Left hindlimb (tissue), 1 donor: ENCODE measurements around the gene ARHGEF26.

Experiments
- DNase-seq: peaks from one replicate; pipeline ENCODE4 v3.0.0-alpha.2; 2018

Gene ARHGEF26

DNA sequence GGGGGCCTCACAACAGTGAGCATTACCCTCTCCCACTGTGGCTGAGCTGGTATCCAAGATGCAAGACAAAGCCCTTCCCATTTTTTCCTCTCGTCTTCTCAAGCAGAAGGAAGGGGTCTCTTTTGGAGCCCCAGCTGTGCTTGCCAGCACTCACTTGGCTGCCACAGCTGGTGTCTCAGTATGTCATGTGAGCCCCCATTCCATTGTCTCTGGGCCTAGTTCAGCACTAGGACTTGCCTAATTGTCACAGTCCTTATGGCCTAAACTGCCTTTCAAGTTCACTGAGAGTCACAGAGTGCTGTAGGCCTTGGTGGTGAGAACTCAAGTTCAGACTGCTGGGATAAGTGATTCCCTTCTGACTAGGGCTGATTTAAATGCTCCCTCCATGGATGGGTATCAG lies 89.8 kb downstream of the ARHGEF26 start:
- DNase-seq, result no peak

DNA sequence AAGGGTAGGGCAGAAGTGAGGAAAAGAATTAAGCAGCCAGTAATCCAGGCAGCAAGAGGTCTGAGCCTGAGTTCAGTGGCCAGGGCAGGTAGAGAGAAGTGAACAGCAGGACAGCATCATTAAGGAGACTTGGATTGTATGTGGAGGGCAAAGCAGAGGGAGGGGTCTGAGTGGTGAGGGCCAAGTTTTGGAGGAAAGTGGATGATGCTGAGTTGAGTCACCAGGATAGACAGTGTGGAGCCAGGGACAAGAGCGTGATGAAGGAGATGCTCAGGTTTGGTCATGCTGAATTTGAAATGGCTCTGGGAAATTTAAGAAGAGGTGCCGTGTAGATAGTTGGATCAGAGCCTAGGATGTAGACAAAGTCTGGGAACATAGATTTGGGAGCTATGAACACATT lies 93.1 kb downstream of the ARHGEF26 start:
- DNase-seq, result no peak

DNA sequence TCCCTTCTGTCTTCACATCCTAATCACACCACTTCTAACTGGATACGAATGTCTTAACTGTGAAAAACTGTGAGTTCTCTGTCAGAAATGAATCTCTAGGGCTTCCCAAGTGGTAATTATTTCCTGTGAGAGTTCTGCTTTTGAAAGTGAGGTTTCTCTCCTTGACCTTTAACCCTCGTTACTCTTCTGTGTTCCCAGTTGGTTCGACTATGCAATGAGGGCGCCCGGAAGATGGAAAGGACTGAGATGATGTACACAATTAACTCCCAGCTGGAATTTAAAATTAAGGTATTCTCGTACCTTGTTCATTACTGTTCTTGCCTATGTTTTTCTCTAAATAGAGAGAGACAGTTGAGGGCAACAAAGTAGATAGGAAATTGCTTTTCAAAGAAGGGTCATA lies 96.5 kb downstream of the ARHGEF26 start:
- DNase-seq, result no peak

DNA sequence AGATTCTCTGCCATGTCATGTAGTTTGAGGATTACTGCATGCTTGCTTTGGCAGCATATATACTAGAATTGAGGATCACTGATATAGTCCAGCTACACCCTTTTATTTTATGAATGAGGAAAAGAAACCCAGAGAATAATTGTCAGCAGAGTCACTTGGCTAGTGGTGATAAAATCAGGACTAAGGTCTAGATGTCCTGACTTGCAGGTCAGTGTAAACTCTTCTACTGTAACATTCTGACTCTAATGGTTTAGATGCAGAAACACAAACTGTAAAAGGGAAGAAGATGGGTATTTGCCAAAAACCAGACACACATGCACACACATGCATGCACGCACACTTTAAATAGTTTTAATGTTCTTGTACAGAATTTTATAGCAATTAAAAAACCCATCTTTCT lies 97.5 kb downstream of the ARHGEF26 start:
- no peak for DNase-seq

DNA sequence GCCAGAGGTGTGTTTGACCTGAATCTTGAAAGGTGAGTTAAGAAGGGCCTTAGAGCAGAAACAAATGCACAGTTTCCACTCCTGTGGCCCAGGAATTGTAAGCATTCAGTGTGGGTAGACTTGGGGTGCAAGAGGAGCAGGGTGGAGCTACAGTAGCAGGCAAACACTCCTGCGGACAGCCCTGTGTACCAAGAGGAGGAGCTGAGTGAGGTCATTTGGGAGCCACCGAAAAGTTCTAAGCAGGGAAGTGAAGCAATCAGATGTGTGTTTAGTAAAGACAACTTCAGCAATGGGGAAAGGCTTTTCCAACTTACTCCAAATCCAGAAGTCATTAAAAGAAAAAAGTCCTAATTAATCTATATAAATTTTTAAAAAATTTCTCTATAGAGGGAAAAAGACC lies 99.3 kb downstream of the ARHGEF26 start:
- DNase-seq, result no peak

DNA sequence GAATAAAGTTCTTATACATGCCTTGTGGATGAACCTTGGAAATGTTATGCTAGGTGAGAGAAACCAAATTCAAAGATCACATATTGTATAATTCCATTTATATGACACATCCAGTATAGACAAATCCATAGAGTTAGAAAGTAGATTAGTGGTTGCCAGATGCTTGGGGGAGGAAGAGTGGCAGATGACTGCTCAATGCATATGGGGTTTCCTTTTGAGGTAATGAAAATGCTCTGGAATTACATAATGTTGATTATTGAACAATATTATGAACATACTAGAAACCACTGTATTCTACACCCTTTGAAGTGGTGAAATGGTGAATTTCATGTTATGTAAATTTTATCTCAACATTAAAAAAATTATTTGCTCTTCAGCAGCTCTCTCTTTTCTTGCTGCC lies 102.3 kb downstream of the ARHGEF26 start:
- no peak for DNase-seq

DNA sequence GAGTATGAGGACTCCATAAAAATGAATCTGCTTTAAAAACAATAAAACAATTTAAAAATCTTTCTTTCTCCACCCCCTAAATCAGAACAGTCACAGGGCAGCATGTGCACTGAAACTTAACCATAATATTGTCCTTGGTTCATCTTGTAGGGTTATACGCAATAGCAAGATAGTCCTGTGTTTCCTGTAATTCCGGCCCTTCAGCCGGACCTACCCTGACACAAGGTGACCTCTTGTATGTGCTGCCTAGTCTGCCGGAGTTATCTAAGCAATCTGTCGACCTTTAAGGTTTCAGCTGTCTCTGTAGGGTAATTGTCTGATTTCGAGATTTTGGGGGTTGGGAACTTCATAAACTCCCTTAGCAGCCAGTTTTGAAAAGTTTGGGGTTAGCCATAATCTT lies 103.2 kb downstream of the ARHGEF26 start:
- no peak for DNase-seq

DNA sequence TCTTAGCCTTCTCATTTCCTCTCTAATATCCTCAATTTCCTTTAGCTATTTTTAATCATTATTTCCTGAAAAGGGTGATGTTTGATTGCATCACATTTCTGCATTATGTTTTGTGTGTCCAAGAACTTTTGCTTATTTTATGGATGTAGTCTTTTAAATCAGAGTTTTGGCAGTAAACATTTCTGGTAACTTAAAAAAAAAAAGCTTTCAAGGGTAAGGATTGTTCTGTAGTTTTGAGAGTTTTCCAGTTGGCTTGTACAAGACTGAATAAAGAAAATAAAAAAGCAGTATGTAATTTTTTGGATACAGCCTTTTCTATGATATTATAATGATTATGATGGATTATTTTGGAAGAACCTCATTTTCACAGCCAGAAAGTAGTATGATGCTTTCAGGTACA lies 103.7 kb downstream of the ARHGEF26 start:
- DNase-seq, result no peak

DNA sequence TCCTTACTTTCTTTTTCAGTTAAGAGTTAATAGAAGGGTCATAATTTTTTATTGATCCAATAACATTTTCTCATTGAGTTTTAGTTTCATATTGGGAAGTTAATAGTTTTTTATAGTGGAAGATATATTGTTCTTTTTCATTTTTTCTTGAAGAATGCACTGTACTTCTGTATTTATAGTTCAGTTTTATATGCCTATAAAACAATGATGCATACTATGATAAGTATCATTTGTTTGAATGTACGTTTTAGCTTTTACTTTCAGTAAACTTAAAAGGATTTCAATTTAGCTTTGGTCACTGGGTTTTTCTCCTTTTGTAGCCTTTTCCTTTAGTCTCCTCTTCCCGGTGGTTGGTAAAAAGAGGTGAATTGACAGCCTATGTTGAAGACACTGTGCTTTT lies 104.3 kb downstream of the ARHGEF26 start:
- no peak for DNase-seq

DNA sequence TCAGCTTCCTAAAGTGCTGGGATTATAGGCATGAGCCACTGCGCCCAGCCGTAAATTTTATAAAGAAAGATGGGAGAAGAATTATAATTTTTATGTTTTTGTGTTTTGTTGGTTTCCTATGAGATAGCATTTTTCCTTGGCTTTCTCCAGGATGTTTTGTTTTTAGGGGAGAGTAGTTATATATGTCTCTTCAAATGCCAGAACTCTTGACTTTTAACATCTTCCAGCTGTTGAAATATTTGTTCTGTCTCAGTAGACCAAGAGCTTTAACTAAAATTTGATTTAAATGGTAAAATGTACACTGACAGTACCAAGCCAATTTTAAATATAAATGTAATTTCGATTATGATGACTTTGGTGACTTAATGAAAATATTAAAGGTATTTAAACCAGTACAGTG lies 106.3 kb downstream of the ARHGEF26 start:
- no peak for DNase-seq

DNA sequence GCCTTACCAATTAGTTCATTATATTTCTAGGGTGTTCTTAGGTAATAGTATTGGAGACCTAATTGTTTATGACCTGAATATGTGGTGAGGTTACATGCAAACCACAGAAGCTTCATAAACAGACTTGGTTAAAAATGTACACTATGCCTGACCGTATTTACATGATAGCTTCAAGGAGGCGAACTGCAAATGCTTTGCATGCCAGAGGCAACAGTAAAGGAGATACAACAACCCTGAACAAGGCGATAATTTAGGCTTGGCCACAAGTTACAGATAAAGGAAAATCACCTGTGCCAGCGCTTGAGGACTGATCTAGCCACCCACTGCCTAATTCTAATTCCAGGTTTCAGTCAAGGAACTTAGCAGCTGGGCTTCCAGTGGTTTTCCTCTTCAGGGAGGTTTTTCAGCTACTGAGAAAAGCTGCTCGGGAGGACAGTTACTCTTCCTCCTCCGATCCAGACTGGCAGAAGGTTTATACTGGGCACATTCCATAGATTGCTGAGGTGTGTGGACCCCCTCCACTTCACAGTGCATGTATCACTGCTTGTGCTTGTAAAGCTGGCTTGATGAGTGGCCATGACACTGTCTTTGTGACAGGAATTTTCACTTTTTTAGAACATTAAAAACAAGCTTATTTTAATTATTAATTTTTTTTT lies 107.5 kb downstream of the ARHGEF26 start:
- DNase-seq, result no peak

DNA sequence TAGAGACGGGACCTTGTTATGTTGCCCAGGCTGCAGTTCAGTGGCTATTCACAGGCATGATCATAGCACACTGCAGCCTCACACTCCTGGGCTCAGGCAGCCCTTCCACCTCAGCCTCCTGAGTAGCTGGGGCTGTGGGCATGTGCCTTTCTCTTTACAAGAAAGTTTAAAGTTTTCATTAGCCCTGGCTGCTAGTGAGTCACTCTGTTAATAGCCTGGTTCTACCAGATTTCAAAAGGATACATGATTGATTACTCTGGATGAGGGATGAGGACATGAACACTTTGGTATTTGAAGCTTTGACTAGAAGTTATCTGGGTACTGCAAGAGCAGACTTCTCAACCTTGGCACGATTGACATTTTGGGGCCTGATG lies 108.0 kb downstream of the ARHGEF26 start:
- no peak for DNase-seq

DNA sequence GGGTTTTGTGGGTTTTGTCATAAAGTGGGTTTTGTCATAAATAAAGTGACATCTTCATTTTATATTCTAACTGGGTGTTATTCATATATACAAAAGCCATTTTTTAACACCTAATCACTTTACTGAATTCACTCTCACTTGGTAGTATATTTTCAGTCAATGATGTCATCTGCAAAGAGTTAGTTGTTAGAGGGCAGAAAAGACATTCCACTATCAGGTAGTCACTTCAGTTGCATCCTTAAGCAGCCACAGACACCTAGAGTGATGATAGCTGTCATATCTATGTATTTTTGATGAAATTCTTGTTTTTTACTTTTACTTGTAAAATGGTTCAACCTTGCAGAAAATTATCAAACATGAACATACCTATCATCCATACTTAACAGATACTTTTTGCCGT lies 114.1 kb downstream of the ARHGEF26 start:
- no peak for DNase-seq

DNA sequence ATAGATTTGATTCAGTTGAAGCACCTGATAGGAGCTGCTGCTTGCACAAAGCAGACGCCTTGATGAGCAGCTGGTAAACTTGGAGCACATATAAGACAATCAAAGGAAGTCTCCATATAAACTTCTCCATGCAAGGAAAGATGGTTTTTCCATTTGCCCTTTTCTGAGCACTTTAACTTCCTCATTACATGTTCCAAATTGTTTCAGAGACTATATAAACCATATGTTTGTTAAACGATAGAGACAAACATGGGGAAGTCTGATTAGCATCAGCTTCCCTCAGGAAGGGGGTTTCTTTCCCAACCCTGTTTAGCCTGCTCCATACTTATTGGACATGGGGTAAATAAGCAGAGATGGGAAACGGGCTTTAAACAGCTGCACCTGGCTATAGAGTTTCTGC lies 115.1 kb downstream of the ARHGEF26 start:
- DNase-seq, result no peak

DNA sequence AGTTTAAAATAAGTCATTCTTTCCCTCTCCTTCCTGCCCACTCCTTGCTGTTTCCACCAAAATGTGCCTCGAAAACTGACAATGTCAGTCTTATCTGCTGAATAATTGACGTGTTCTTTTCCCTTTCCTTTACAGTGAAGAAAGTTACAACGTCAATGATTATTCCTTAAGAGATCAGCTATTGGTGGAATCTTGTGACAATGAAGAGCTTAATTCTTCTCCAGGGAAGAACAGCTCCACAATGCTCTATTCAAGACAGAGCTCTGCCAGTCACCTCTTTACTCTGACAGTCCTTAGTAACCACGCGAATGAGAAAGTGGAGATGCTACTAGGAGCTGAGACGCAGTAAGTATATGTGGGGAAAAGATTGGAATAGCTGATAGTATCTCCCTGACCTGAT lies 119.0 kb downstream of the ARHGEF26 start:
- no peak for DNase-seq

DNA sequence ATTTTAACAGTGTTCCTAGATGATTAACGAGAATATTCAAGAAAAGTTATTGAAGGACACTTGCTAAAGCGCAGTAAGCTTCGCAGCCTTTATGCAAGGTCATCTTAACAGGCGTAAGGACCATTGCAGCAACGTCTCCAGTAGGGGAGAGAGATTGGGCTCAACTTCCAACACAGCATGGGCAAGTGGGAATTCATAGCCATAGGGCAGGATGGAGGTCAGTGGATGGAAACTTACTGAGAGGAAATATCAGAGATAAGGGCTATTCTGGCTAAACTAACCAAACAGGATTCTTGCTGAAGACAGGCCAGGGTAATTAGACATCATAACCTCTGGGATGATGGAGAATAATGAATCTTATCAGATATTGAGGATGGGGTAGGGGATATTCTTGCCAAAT lies 120.3 kb downstream of the ARHGEF26 start:
- DNase-seq, result no peak

DNA sequence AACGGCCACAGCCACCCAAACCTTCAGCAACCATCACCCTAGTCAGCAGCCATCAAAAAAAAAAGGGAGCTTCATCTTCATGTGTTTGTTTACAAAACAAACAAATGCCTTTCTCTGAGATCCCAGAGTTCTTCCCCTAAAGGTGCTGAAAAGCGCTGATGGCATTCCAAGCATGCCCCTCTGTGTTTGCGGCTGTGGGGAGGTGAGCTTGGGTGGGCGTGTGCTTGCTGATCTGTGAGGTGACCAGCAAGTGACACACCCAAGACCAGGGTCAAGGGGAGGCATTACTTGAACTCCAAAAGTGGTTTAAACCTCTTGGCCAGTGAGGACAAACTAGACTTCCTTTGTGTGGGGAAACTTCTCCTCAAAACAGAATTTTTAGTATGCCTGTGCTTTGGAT lies 121.6 kb downstream of the ARHGEF26 start:
- DNase-seq, result no peak

DNA sequence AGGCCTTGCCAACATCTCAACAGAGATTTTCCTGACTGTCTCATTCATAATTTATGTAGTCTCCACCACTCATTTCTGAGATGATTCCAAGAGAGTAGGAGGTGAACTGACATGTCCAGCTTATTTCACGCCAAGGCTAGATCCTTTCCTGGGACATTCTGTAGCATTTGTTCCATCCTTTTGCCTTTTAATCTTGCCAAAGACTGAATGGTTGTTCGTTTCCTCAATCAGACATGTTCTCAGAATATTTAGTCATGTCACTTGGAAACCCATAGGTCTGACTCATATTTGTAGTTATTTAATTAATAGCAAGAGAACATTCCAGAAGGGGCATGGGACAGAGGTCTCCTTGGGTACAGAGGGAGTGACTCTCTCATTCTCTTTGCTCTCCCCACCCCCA lies 122.2 kb downstream of the ARHGEF26 start:
- no peak for DNase-seq

DNA sequence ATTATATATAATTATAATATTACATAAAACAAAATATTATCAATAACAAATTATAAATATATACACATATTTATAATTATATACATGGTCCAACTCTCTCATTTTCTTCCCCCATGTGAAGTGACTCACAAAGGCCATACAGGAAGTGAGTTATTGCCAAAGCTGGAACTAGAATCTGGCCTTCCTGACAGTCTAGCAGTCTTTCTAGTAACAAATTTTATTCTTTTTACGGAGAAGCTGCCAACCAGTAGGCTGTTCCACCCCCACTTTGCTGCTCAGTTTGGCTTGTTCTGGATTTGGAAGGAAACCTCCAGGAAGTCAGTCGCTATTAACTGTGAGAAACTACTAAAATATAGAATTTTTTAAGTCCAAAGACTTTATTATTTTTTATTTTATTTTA lies 123.5 kb downstream of the ARHGEF26 start:
- no peak for DNase-seq

DNA sequence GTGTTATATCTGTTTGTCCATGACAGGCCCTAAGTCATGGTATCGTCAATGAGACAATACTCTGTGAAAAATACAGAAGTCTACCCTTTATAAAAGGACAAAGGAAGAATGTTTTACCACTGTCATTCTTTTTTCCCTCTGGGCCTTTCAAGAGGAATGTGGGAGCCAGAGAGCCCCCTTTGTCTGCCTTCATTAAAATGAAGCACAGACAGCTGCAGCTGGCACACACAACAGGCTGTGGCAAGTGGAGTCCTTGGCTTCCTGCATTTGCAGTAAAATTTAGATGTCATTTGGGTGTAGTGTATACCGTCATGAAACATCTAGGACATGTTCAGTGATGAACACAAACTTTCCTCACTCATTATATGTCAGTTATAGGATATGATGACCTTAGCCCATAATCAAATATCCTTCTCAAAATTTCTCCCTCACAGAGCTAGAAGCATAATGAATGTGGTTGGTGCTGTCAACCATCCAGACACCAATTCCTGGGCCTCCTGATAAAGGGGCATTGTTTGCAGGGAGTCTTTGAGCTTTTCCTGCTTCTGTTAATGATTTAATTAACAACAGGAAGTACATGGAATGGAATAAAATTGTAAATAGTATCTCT lies 126.7 kb downstream of the ARHGEF26 start:
- no peak for DNase-seq

DNA sequence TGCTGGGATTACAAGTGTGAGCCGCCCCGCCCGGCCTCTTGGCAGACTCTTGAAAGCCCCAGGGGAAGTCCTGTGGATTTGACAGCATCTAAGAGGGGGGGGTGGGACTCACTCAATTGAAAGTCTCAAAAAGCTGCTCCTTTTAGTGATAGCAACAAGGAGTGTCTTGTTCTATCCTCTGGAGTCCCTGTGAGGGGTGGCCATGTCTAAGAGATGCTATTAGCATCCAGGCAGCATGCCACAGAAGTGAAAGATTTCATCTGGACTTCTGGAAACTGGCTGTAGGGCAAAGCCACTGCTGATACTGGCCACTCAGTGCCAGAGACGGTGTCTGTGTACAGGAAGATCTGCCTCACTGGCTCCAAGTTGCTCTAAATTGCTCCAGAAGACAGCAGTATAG lies 129.1 kb downstream of the ARHGEF26 start:
- DNase-seq, result no peak

DNA sequence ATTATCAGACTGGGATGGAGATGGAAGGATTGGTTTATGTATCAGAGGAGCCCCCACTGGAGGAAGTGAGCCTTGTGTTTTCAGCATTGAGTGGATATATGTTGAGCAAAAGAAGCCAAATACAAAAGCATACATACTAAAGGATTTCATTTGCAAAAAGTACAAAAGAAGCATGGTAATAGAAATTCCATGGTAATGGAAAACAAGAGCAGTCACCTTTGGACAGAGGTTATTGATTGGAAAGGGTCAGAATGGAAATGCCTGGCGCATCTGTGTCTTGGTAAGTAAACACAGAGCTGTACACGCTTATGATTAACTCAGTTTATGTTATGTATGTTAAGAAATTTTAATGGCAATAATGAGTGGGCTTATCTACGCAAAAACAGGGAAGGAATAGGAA lies 130.4 kb downstream of the ARHGEF26 start:
- no peak for DNase-seq

DNA sequence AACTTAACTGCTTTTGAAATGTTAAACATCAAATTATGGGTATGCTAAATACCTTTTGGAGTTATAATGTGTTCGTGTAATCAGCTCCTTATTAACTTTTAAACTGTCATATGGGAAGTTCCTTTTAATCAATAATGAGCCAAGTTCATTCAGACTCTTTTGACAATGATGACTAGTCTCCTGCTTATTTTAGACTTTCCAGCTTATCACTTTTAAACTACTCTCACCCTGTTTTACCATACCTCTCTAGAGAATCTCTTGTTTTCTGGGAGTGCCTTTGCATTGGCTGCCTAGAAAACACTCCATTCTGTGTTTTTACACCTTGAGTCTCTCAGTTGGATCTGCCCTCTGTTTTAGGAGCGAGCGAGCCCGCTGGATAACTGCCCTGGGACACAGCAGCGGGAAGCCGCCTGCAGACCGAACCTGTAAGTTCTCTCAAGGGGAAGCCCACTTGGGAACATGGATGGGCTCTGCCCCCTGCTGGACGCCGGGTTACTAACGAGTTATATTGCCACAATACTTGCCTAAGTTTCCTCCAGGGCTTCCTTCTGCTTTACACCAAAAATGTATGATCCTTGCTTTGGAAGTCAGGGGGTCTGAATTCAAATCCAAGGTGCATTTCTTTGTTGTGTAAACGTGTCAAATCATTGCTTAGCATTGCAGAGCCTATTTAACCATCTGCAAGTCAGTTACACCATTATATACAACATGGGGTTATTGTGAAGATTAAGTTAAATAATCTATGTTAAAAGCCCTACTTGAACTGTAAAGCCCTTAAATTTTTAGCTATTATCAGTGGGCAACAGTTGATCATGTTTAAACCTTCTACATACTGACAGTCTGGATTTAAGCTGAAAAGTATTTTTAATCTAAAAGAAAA lies 131.8 kb downstream of the ARHGEF26 start:
- peak; percentile 90 for DNase-seq

DNA sequence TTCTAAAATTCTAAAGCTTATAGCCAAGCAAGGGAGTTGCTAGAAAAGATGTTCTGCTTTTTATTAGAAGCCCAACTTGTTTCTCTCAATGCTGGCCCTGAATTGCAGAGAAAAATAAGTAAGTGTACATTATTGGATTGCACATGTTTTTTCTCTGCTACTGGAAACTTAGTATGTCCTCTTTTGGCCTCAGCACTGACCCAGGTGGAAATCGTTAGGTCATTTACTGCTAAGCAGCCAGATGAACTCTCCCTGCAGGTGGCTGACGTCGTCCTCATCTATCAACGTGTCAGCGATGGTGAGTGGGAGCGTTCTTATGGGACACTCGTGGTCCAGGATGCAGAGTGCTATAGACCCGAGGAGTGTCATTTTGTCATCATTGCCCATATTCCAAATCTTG lies 133.3 kb downstream of the ARHGEF26 start:
- no peak for DNase-seq
